H1 (cell line): ENCODE data around the gene SYK. TPM values are rescaled to one million over a fixed set of nuclear protein-coding genes. Genes with fewer than 3 reads are reported as not detected.

Source experiments
- CHD7 ChIP-seq: fragments of 300-600 bp; sonication (generic); IDR thresholded peaks from 2 replicates; pipeline ENCODE4 v1.7.1; 2012; ENCODE audit warnings: low read length, moderate library complexity, mild to moderate bottlenecking, inconsistent platforms; ENCODE audit not compliant: insufficient replicate concordance
- EZH2 ChIP-seq: fragments of 200-600 bp; sonication (generic); IDR thresholded peaks from 2 replicates; pipeline ENCODE4 v1.7.1; 2012; ENCODE audit warnings: low read depth, mild to moderate bottlenecking, moderate library complexity, low read length, inconsistent platforms; ENCODE audit not compliant: severe bottlenecking
- PHF8 ChIP-seq: fragments of 200-600 bp; sonication (generic); conservative IDR thresholded peaks from 2 replicates; pipeline ENCODE4 v1.7.1; 2012; ENCODE audit warnings: low read depth, mild to moderate bottlenecking, inconsistent platforms, low read length, moderate library complexity
- RAD21 ChIP-seq, 2 experiments: IDR thresholded peaks in 1 of 2; conservative IDR thresholded peaks in 1 of 2; 2 replicates each; pipeline ENCODE4 v1.6.1; 2011; ENCODE audit warnings: low read depth in 2 of 2, low read length in 2 of 2, improper control_type of control experiment in 1 of 2, inconsistent platforms in 1 of 2, mild to moderate bottlenecking in 1 of 2, moderate library complexity in 1 of 2
- SAP30 ChIP-seq: fragments of 300-600 bp; sonication (generic); IDR thresholded peaks from 2 replicates; pipeline ENCODE4 v1.7.1; 2012; ENCODE audit warnings: low read length, moderate library complexity, mild to moderate bottlenecking, inconsistent platforms; ENCODE audit not compliant: insufficient read depth, insufficient replicate concordance
- SIRT6 ChIP-seq: IDR thresholded peaks from one replicate; pipeline ENCODE4 v1.7.1; 2012; ENCODE audit warnings: low read length, inconsistent platforms
- SIX5 ChIP-seq: IDR thresholded peaks from 2 replicates; pipeline ENCODE4 v1.6.1; 2011; ENCODE audit warnings: mild to moderate bottlenecking, low read depth, low read length
- SUZ12 ChIP-seq: fragments of 200-600 bp; sonication (generic); IDR thresholded peaks from 2 replicates; pipeline ENCODE4 v1.6.1; 2012; ENCODE audit warnings: mild to moderate bottlenecking, inconsistent platforms, low read length, moderate library complexity, mixed read lengths
- TAF7 ChIP-seq: optimal IDR thresholded peaks from 2 replicates; pipeline ENCODE3; 2011; ENCODE audit warnings: low read depth, mild to moderate bottlenecking, inconsistent platforms, low read length, moderate library complexity, borderline replicate concordance
- polyA plus RNA-seq, 7 experiments: library from polyadenylated mRNA; depleted of rRNA in 3 of 7; stranded (reverse) in 5 of 7; unstranded in 2 of 7; fragments of >200 nt in 5 of 7; fragments of 200-250 nt in 2 of 7; gene quantifications; 1 replicate in 5 of 7; 2 replicates in 1 of 7; 4 replicates in 1 of 7; pipeline versions ENCODE4 v1.2.1 to v1.2.3, GENCODE V29; 2011 to 2013; ENCODE audit warnings: missing spikeins in 2 of 7, mixed read lengths in 2 of 7
- total RNA-seq: library from RNA; stranded (reverse); fragmentation: NEBNext Ultra II Directional; extraction: Animal tissue kit (Norgen Biotek cat#: 25700); gene quantifications from 2 replicates; pipeline ENCODE4 v1.2.1, GENCODE V29; 2021

SYK gene
- total and polyA plus RNA-seq, 2 of the 8 experiments (the other 6 are each of a cell fraction or from before 2014, with no cell fraction given): 1.5 to 4.4 TPM

- no peak for TF ChIP-seq SIRT6
- TF ChIP-seq SUZ12: no peak
- TF ChIP-seq EZH2: peak; percentile 52
- peak; percentile 31; the same call in 1 of the 2 replicates for TF ChIP-seq PHF8
- TF ChIP-seq CHD7: no peak
- TF ChIP-seq SAP30: no peak
- TF ChIP-seq SIX5: no peak
- TF ChIP-seq TAF7: peak; percentile 51
- 0 out of 4 replicates have a peak, but pooled peaks of 1 of the 2 experiments have one; percentile 4 for TF ChIP-seq RAD21 (IDR thresholded peaks at IDR 0.05 in 1 of 2, conservative IDR thresholded peaks at IDR 0.05 in 1 of 2; ENCODE audit: low read depth in 2 of 2, low read length in 2 of 2)
Observed at GRCh38 chr9:90801241-90801972, at the start of gene SYK (continued).
